ENCODE measurements around the gene SAMD13.

- TF ChIP-seq CTCF (IDR thresholded peaks at IDR 0.05), result no peak
- TF ChIP-seq POLR2A (IDR thresholded peaks at IDR 0.05), result no peak
- TF ChIP-seq EP300 (IDR thresholded peaks at IDR 0.05), result no peak
- TF ChIP-seq POLR2AphosphoS5 (IDR thresholded peaks at IDR 0.05), result no peak
Measured at GRCh38 chr1:84352298-84353106, 51.0 kb downstream of the SAMD13 start.

All from gastroesophageal sphincter (tissue), 3 donors.